ENCODE results near the gene BCL7B.
A peak's percentile ranks its signal among the peaks of the same experiment; 100 is the strongest.
"Not testable (repeated sequence)": the region's sequence is repeated elsewhere in the genome, so short reads cannot be mapped to it uniquely, and the experiment has no call there.

The BCL7B gene

GRCh38 chr7:73535918-73536317, 21.6 kb downstream of the BCL7B start:
- not testable (repeated sequence) for DNase-seq (ENCODE audit: low spot score)

- no peak for DNase-seq (ENCODE audit: low spot score)
Measured at GRCh38 chr7:73533742-73534141, 23.7 kb downstream of the BCL7B start.

GRCh38 chr7:73532224-73532623, 25.3 kb downstream of the BCL7B start:
- no peak for DNase-seq (ENCODE audit: low spot score)

GRCh38 chr7:73530800-73531199, 26.7 kb downstream of the BCL7B start:
- no peak for DNase-seq (ENCODE audit: low spot score)

GRCh38 chr7:73526896-73527821, 30.3 kb downstream of the BCL7B start:
- DNase-seq (ENCODE audit: low spot score), result no peak

- not testable (repeated sequence) for DNase-seq (ENCODE audit: low spot score)
Measured at GRCh38 chr7:73526158-73526494, 31.4 kb downstream of the BCL7B start.

- DNase-seq (ENCODE audit: low spot score), result peak; percentile 98
Measured at GRCh38 chr7:73522105-73522872, 35.2 kb downstream of the BCL7B start, which contains the start of gene BAZ1B. Gene BAZ1B (minus strand): TSS chr7:73522293. CDS start chr7:73521933, 360 bp downstream.

GRCh38 chr7:73521636-73522104, 35.8 kb downstream of the BCL7B start:
- no peak for DNase-seq (ENCODE audit: low spot score)

GRCh38 chr7:73520673-73521635, 36.5 kb downstream of the BCL7B start:
- peak; percentile 15 for DNase-seq (ENCODE audit: low spot score)

GRCh38 chr7:73519867-73520672, 37.4 kb downstream of the BCL7B start:
- DNase-seq (ENCODE audit: low spot score), result peak; percentile 13

GRCh38 chr7:73518470-73518869, 39.0 kb downstream of the BCL7B start:
- DNase-seq (ENCODE audit: low spot score), result no peak

- DNase-seq (ENCODE audit: low spot score), result no peak
Measured at GRCh38 chr7:73517241-73517995, 40.1 kb downstream of the BCL7B start.

GRCh38 chr7:73515178-73515577, 42.3 kb downstream of the BCL7B start:
- no peak for DNase-seq (ENCODE audit: low spot score)

- peak; percentile 25 for DNase-seq (ENCODE audit: low spot score)
Measured at GRCh38 chr7:73512018-73512780, 45.3 kb downstream of the BCL7B start.

GRCh38 chr7:73509463-73509862, 48.0 kb downstream of the BCL7B start:
- DNase-seq (ENCODE audit: low spot score), result peak; percentile 84

- no peak for DNase-seq (ENCODE audit: low spot score)
Measured at GRCh38 chr7:73507556-73507955, 49.9 kb downstream of the BCL7B start.

GRCh38 chr7:73504920-73505319, 52.6 kb downstream of the BCL7B start:
- no peak for DNase-seq (ENCODE audit: low spot score)

GRCh38 chr7:73504017-73504416, 53.5 kb downstream of the BCL7B start:
- no peak for DNase-seq (ENCODE audit: low spot score)

- no peak for DNase-seq (ENCODE audit: low spot score)
Measured at GRCh38 chr7:73503229-73503628, 54.3 kb downstream of the BCL7B start.

Measured in kidney tubule cell (primary cell).